Esophagus squamous epithelium (tissue), 4 donors: ENCODE data around the gene BIN2.

Experiments used
- POLR2A ChIP-seq, 4 donors: fragments of 450-650 bp; IDR thresholded peaks; one replicate each; pipeline ENCODE4 v1.6.1; 2017; ENCODE audit warnings: antibody characterized with exemption in 4 of 4, mild to moderate bottlenecking in 4 of 4, moderate library complexity in 3 of 4
- TF ChIP-seq, protein P1 (sequence below), 6 experiments: fragments of 450-650 bp in 4 of 6; fragments of 200-600 bp in 2 of 6; sonication (generic) in 2 of 6; IDR thresholded peaks; one replicate each; pipeline ENCODE4 v1.5.1; 2016 to 2019; ENCODE audit warnings: antibody characterized with exemption in 6 of 6, mild to moderate bottlenecking in 4 of 6, moderate library complexity in 4 of 6

DNA sequence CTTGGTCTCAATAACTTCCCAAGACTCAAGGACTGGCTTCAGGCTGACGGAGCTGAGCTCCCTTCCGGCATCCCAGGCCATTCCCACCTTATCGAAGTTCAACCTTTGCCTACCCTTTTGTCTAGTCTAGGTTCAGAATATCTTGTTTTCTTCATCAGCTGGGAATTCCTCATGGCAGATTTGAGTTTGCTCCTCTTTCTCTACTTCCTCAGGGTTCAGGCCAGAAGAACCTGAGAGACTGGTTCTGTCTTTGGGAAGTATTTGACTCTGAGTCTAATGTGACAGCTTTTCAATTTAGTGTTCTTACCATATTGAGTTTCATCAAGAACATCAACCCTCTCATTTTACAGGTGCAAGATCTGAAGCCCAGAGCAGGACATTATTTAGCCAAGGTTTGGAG, 2.1 kb downstream of the BIN2 start:
- TF ChIP-seq, protein P1, sequence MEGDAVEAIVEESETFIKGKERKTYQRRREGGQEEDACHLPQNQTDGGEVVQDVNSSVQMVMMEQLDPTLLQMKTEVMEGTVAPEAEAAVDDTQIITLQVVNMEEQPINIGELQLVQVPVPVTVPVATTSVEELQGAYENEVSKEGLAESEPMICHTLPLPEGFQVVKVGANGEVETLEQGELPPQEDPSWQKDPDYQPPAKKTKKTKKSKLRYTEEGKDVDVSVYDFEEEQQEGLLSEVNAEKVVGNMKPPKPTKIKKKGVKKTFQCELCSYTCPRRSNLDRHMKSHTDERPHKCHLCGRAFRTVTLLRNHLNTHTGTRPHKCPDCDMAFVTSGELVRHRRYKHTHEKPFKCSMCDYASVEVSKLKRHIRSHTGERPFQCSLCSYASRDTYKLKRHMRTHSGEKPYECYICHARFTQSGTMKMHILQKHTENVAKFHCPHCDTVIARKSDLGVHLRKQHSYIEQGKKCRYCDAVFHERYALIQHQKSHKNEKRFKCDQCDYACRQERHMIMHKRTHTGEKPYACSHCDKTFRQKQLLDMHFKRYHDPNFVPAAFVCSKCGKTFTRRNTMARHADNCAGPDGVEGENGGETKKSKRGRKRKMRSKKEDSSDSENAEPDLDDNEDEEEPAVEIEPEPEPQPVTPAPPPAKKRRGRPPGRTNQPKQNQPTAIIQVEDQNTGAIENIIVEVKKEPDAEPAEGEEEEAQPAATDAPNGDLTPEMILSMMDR (IDR thresholded peaks at IDR 0.05) = no peak
- no peak for TF ChIP-seq POLR2A (IDR thresholded peaks at IDR 0.05)
